ENCODE results near the gene TERT.
"Not testable (repeated sequence)": the region's sequence is repeated elsewhere in the genome, so short reads cannot be mapped to it uniquely, and the experiment has no call there.

Gene TERT

GRCh38 chr5:1294206-1294834, 548 bp downstream of the TERT start:
- peak; percentile 63 for DNase-seq (ENCODE audit: low spot score)

- DNase-seq (ENCODE audit: low spot score) = peak; percentile 44
Measured at GRCh38 chr5:1293416-1294205, 1.3 kb downstream of the TERT start.

DNA sequence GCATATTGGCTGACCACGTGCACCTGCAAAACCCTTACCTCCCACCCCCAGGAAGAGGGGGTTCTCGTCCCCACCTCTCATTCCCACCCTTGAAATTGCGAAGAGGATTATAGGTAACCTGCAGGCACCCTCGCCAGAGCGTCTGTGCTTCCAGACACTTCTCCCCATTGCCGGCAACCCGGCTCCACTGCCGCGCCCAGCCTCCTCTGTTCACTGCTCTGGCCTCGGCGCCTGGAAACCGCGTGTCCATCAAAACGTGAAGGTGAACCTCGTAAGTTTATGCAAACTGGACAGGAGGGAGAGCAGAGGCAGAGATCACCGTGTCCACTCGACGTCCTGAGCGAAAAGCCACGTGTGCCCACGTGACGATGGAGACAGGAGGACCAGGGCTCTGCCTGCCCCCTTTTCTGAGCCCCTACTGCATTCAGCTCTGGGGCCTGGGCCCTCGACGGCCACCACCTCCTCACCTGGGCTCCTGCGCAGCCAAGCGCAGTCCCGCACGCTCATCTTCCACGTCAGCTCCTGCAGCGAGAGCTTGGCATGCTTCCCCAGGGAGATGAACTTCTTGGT, 1.9 kb downstream of the TERT start:
- DNase-seq (ENCODE audit: low spot score) = peak; percentile 37

DNA sequence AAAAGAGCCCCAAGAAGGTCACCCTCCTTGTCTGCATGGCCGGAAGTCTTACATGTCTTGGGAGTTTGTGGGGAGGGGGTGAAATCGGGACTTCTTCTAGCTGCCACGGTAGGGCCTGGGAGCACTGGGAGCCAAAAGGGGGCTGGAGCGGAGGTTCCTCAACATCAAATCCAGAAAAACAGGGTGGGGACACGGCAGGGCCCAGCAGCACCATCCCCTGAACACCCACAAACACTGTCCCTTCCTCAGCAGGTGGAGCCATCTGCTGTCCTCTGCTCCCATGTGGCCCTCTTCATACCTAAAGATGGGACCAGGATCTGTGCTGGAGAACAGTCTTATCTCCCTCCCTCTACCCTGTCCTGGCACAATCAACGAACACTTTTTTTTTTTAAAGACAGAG, 2.7 kb downstream of the TERT start:
- DNase-seq (ENCODE audit: low spot score) = no peak

GRCh38 chr5:1291611-1292080, 3.2 kb downstream of the TERT start:
- no peak for DNase-seq (ENCODE audit: low spot score)

- DNase-seq (ENCODE audit: low spot score) = not testable (repeated sequence)
Measured at GRCh38 chr5:1290956-1291355, 3.9 kb downstream of the TERT start.

DNA sequence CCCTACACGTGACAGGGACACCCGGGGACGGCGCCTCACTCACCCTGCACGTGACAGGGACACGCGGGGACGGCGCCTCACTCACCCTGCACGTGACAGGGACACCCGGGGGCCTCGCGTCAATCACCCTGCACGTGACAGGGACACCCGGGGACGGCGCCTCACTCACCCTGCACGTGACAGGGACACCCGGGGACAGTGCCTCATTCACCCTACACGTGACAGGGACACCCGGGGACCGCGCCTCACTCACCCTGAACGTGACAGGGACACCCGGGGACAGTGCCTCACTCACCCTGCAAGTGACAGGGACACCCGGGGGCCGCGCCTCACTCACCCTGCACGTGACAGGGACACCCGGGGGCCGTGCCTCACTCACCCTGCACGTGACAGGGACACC, 5.3 kb downstream of the TERT start:
- not testable (repeated sequence) for DNase-seq (ENCODE audit: low spot score)

DNA sequence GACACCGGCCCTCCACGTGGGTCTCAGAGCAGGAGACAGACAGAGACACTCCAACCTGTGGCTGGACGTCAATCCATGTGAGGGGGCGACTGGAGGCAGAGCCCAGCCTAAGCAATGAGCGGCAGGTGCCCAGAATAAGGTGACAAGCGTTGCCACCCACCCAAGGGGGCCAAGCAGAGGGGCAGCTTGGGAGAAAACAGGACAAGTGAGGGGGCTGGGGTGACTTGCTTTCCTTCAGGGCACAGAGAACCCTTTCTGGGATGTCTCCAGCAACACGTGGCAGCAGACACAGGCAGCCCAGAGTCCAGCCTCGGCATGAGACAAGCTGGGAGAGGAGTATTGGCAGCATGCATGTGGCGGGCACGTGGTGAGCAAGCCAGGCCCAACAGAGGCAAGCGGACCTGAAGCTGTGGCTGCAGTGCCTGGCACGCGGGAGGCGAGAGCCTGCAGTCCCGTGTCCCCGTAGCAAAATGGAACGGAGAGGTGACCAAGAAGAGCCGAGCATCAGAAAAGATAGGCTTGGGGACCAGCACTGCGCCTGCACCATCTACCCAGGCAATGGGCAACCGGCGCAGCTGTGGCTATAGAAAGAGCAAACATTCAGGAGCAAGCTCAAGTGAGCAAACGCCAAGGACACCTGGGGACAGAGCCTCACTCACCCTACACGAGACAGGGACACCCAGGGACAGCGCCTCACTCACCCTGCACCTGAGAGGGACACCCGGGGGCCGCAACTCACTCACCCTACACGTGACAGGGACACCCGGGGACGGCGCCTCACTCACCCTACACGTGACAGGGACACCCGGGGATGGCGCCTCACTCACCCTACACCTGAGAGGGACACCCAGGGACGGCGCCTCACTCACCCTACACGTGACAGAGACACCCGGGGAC, 6.2 kb downstream of the TERT start:
- DNase-seq (ENCODE audit: low spot score) = no peak

- no peak for DNase-seq (ENCODE audit: low spot score)
Measured at GRCh38 chr5:1285883-1286291, 9.0 kb downstream of the TERT start.

GRCh38 chr5:1285141-1285540, 9.7 kb downstream of the TERT start:
- no peak for DNase-seq (ENCODE audit: low spot score)

- not testable (repeated sequence) for DNase-seq (ENCODE audit: low spot score)
Measured at GRCh38 chr5:1284336-1284970, 10.4 kb downstream of the TERT start.

- DNase-seq (ENCODE audit: low spot score) = not testable (repeated sequence)
Measured at GRCh38 chr5:1283729-1284041, 11.2 kb downstream of the TERT start.

DNA sequence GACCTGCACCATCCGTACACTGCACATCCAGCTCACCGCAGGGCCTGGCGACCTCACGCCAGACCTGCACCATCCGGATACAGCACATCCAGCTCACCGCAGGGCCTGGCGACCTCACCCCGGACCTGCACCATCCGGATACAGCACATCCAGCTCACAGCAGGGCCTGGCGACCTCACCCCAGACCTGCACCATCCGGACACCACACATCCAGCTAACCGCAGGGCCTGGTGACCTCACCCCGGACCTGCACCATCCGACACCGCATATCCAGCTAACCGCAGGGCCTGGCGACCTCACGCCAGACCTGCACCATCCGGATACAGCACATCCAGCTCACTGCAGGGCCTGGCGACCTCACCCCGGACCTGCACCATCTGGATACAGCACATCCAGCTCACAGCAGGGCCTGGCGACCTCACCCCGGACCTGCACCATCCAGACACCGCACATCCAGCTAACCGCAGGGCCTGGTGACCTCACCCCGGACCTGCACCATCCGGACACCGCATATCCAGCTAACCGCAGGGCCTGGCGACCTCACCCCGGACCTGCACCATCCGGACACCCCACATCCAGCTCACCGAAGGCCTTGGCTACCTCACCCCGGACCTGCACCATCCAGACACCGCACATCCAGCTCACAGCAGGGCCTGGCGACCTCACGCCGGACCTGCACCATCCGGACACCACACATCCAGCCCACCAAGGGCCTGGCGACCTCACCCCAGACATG, 11.7 kb downstream of the TERT start:
- DNase-seq (ENCODE audit: low spot score) = not testable (repeated sequence)

GRCh38 chr5:1282131-1282992, 12.5 kb downstream of the TERT start:
- DNase-seq (ENCODE audit: low spot score) = no peak

GRCh38 chr5:1281038-1281882, 13.6 kb downstream of the TERT start:
- no peak for DNase-seq (ENCODE audit: low spot score)

DNA sequence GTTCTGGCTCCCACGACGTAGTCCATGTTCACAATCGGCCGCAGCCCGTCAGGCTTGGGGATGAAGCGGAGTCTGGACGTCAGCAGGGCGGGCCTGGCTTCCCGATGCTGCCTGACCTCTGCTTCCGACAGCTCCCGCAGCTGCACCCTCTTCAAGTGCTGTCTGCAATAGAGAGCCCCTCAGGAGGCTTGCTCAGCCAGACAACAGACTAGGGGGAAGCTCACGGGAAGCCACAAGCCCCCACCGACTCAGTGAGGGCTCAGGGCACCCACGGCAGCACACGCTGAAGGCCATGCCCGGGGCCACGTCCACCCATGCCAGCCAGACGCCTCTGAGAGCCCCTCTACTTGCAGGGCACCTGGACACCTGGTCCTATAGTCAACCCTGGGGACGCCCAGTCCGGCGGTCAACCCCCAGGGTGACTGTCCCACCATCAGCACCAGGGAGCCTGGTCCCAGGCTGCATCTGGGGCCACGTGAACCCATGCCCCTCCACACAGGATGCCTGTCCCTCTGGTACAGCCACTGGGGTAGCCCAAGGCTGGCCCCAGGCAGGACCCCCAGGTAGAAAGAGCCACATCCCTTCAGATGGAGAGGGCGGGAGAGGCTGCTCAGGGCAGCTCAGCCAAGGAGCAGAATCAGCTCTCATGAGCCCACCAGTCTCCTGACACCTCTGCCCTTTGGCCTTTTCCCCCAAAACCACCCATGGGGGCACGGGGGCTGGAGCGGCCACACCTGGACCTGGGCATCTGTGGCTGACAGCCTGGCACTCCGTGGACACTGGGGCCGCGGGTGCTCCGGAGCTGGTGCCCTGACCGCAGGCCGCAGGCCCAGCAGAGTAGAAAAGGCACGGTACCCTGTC, 14.5 kb downstream of the TERT start:
- no peak for DNase-seq (ENCODE audit: low spot score)

GRCh38 chr5:1279443-1280151, 15.3 kb downstream of the TERT start:
- no peak for DNase-seq (ENCODE audit: low spot score)

Data from ecto neural progenitor cell (in vitro differentiated cells).